K562 (cell line): ENCODE data around the gene COPS6. TPM values are rescaled to one million over a fixed set of nuclear protein-coding genes. Genes with fewer than 3 reads are reported as not detected.

ENCODE experiments used
- EP400 ChIP-seq: fragments of 450-650 bp; IDR thresholded peaks from 2 replicates; pipeline ENCODE4 v1.6.1; 2017; ENCODE audit warnings: antibody characterized with exemption, mild to moderate bottlenecking, moderate library complexity
- GABPB2 ChIP-seq: fragments of 250-450 bp; sonication (Bioruptor Pico); conservative IDR thresholded peaks from 2 replicates; pipeline ENCODE4 v1.5.1; 2021; ENCODE audit warnings: mild to moderate bottlenecking
- HMG20B ChIP-seq: fragments of 250-450 bp; sonication (Bioruptor Pico); IDR thresholded peaks from 2 replicates; pipeline ENCODE4 v1.5.0; 2021; ENCODE audit warnings: mild to moderate bottlenecking
- NR1H2 ChIP-seq: sonication (generic); formaldehyde crosslinking; IDR thresholded peaks from 2 replicates; pipeline ENCODE4 v1.4.0; 2020; ENCODE audit warnings: mild to moderate bottlenecking, missing genetic modification reagents
- SMAD3 ChIP-seq: fragments of 450-650 bp; formaldehyde crosslinking; conservative IDR thresholded peaks from 2 replicates; pipeline ENCODE4 v1.4.0; 2020; ENCODE audit warnings: mild to moderate bottlenecking
- SPI1 ChIP-seq: IDR thresholded peaks from 2 replicates; pipeline ENCODE4 v1.6.1; 2011; ENCODE audit warnings: low read depth, low read length, control low read depth, borderline replicate concordance
- SRSF7 ChIP-seq: fragments of 200-400 bp; formaldehyde crosslinking; optimal IDR thresholded peaks from 2 replicates; pipeline ENCODE3; 2017; ENCODE audit warnings: mild to moderate bottlenecking, low read depth, low read length
- ZNF324 ChIP-seq: fragments of 250-450 bp; sonication (Bioruptor Pico); IDR thresholded peaks from 2 replicates; pipeline ENCODE4 v1.4.0; 2020; ENCODE audit warnings: mild to moderate bottlenecking
- ZNF584 ChIP-seq: fragments of 200-800 bp; sonication (Bioruptor generic); IDR thresholded peaks from 2 replicates; pipeline ENCODE4 v1.6.1; 2016; ENCODE audit warnings: low read depth, mild to moderate bottlenecking, missing genetic modification characterization, missing compliant biosample characterization
- polyA plus RNA-seq, 8 experiments: library from polyadenylated mRNA; depleted of rRNA in 4 of 8; stranded (reverse) in 5 of 8; unstranded in 3 of 8; fragments of >200 nt; fragmentation: Nextera tagmentation in 2 of 8; fragmentation: Illumina TruSeq in 1 of 8; extraction: Ambion mirVana in 2 of 8; extraction: Trizol in 1 of 8; gene quantifications; 2 replicates each; pipeline versions ENCODE4 v1.2.1 to v1.2.3, GENCODE V29; 2011 to 2014; ENCODE audit warnings: inconsistent platforms in 1 of 8, missing spikeins in 1 of 8
- total RNA-seq, 7 experiments: library from RNA; depleted of rRNA in 6 of 7; stranded (reverse); fragments of >200 nt in 6 of 7; fragmentation: Illumina TruSeq in 2 of 7; extraction: Trizol in 2 of 7; gene quantifications; 2 replicates each; pipeline versions ENCODE4 v1.2.1 to v1.2.3, GENCODE V29; 2011 to 2021; ENCODE audit warnings: low replicate concordance in 1 of 7
- TF ChIP-seq, protein P1 (sequence below), 2 experiments: fragments of 150-350 bp in 1 of 2; IDR thresholded peaks; 2 replicates each; pipeline ENCODE4 v1.6.1; 2012 to 2016; ENCODE audit warnings: low read depth in 2 of 2, low read length in 2 of 2, mild to moderate bottlenecking in 1 of 2, moderate library complexity in 1 of 2
- TF ChIP-seq, protein P2 (sequence below): sonication (generic); formaldehyde crosslinking; IDR thresholded peaks from 2 replicates; pipeline ENCODE4 v1.8.1; 2023; ENCODE audit warnings: mild to moderate bottlenecking, missing genetic modification reagents
- TF ChIP-seq, protein P3 (sequence below): sonication (generic); formaldehyde crosslinking; IDR thresholded peaks from 2 replicates; pipeline ENCODE4 v1.8.1; 2022; ENCODE audit warnings: missing genetic modification reagents
- TF ChIP-seq, protein P4 (sequence below): sonication (generic); formaldehyde crosslinking; IDR thresholded peaks from 2 replicates; pipeline ENCODE4 v1.8.1; 2023; ENCODE audit warnings: mild to moderate bottlenecking, missing genetic modification reagents
- TF ChIP-seq, protein P5 (sequence below): fragments of 200-800 bp; sonication (Bioruptor generic); IDR thresholded peaks from 2 replicates; pipeline ENCODE4 v1.6.1; 2017; ENCODE audit warnings: missing genetic modification characterization, missing compliant biosample characterization
- TF ChIP-seq, protein P6 (sequence below): sonication (generic); formaldehyde crosslinking; IDR thresholded peaks from 2 replicates; pipeline ENCODE4 v1.8.1; 2023; ENCODE audit warnings: mild to moderate bottlenecking, missing genetic modification reagents

COPS6 gene
- total and polyA plus RNA-seq, 9 of the 15 experiments (the other 6 are each of a cell fraction or from before 2014, with no cell fraction given) = 63.0 to 331 (median 168) TPM

DNA sequence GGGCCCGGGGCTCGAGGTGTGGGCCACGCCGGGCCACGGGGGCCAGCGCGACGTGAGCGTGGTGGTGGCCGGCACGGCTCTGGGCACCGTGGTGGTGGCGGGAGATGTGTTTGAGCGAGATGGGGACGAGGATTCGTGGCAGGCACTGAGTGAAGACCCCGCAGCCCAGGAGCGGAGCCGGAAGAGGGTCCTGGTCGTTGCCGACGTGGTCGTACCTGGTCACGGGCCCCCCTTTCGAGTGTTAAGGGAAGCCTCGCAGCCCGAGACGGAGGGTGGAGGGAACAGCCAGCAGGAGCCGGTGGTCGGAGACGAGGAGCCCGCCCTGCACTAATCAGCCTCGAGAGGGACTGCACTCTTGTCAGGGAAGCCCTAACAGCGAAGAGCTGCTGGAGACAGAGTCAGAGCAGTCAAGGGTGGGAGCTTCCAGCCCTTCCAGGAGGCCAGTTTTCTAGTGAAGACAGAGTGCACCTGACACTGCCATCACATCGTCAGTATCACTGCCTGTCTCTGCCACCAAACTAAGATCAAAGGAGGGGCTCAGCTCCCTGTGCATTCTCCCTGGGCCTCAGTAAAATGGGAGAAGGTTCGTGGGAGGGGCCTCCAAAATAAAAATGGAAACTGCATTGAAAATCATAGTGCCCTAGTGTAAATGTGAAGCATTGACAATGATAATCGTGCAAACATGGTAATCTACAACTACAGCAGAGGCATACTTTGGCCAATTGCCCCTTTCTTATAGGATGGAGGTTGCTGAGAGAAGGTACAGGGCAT lies 39.3 kb downstream of the COPS6 start (continued):
- TF ChIP-seq, protein P1, sequence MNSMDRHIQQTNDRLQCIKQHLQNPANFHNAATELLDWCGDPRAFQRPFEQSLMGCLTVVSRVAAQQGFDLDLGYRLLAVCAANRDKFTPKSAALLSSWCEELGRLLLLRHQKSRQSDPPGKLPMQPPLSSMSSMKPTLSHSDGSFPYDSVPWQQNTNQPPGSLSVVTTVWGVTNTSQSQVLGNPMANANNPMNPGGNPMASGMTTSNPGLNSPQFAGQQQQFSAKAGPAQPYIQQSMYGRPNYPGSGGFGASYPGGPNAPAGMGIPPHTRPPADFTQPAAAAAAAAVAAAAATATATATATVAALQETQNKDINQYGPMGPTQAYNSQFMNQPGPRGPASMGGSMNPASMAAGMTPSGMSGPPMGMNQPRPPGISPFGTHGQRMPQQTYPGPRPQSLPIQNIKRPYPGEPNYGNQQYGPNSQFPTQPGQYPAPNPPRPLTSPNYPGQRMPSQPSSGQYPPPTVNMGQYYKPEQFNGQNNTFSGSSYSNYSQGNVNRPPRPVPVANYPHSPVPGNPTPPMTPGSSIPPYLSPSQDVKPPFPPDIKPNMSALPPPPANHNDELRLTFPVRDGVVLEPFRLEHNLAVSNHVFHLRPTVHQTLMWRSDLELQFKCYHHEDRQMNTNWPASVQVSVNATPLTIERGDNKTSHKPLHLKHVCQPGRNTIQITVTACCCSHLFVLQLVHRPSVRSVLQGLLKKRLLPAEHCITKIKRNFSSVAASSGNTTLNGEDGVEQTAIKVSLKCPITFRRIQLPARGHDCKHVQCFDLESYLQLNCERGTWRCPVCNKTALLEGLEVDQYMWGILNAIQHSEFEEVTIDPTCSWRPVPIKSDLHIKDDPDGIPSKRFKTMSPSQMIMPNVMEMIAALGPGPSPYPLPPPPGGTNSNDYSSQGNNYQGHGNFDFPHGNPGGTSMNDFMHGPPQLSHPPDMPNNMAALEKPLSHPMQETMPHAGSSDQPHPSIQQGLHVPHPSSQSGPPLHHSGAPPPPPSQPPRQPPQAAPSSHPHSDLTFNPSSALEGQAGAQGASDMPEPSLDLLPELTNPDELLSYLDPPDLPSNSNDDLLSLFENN (IDR thresholded peaks at IDR 0.05; ENCODE audit: low read depth in 2 of 2, low read length in 2 of 2) = no peak
- TF ChIP-seq, protein P2, sequence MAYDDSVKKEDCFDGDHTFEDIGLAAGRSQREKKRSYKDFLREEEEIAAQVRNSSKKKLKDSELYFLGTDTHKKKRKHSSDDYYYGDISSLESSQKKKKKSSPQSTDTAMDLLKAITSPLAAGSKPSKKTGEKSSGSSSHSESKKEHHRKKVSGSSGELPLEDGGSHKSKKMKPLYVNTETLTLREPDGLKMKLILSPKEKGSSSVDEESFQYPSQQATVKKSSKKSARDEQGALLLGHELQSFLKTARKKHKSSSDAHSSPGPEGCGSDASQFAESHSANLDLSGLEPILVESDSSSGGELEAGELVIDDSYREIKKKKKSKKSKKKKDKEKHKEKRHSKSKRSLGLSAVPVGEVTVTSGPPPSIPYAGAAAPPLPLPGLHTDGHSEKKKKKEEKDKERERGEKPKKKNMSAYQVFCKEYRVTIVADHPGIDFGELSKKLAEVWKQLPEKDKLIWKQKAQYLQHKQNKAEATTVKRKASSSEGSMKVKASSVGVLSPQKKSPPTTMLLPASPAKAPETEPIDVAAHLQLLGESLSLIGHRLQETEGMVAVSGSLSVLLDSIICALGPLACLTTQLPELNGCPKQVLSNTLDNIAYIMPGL (CRISPR knock-in tag) = 0 out of 2 replicates have a peak, but pooled peaks have one; percentile 0
- TF ChIP-seq ZNF324 = no peak
- TF ChIP-seq SMAD3 = no peak
- TF ChIP-seq, protein P3, sequence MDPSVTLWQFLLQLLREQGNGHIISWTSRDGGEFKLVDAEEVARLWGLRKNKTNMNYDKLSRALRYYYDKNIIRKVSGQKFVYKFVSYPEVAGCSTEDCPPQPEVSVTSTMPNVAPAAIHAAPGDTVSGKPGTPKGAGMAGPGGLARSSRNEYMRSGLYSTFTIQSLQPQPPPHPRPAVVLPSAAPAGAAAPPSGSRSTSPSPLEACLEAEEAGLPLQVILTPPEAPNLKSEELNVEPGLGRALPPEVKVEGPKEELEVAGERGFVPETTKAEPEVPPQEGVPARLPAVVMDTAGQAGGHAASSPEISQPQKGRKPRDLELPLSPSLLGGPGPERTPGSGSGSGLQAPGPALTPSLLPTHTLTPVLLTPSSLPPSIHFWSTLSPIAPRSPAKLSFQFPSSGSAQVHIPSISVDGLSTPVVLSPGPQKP (CRISPR knock-in tag) = no peak
- TF ChIP-seq, protein P4, sequence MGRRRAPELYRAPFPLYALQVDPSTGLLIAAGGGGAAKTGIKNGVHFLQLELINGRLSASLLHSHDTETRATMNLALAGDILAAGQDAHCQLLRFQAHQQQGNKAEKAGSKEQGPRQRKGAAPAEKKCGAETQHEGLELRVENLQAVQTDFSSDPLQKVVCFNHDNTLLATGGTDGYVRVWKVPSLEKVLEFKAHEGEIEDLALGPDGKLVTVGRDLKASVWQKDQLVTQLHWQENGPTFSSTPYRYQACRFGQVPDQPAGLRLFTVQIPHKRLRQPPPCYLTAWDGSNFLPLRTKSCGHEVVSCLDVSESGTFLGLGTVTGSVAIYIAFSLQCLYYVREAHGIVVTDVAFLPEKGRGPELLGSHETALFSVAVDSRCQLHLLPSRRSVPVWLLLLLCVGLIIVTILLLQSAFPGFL (CRISPR knock-in tag) = 0 out of 2 replicates have a peak, but pooled peaks have one; percentile 52
- TF ChIP-seq ZNF584 (CRISPR knock-in tag) = no peak
- TF ChIP-seq, protein P5, sequence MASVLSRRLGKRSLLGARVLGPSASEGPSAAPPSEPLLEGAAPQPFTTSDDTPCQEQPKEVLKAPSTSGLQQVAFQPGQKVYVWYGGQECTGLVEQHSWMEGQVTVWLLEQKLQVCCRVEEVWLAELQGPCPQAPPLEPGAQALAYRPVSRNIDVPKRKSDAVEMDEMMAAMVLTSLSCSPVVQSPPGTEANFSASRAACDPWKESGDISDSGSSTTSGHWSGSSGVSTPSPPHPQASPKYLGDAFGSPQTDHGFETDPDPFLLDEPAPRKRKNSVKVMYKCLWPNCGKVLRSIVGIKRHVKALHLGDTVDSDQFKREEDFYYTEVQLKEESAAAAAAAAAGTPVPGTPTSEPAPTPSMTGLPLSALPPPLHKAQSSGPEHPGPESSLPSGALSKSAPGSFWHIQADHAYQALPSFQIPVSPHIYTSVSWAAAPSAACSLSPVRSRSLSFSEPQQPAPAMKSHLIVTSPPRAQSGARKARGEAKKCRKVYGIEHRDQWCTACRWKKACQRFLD = peak; percentile 64; the same call in 1 of the 2 replicates
- TF ChIP-seq, protein P6, sequence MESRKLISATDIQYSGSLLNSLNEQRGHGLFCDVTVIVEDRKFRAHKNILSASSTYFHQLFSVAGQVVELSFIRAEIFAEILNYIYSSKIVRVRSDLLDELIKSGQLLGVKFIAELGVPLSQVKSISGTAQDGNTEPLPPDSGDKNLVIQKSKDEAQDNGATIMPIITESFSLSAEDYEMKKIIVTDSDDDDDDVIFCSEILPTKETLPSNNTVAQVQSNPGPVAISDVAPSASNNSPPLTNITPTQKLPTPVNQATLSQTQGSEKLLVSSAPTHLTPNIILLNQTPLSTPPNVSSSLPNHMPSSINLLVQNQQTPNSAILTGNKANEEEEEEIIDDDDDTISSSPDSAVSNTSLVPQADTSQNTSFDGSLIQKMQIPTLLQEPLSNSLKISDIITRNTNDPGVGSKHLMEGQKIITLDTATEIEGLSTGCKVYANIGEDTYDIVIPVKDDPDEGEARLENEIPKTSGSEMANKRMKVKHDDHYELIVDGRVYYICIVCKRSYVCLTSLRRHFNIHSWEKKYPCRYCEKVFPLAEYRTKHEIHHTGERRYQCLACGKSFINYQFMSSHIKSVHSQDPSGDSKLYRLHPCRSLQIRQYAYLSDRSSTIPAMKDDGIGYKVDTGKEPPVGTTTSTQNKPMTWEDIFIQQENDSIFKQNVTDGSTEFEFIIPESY (CRISPR knock-in tag) = peak; percentile 33; the same call in 1 of the 2 replicates
- TF ChIP-seq NR1H2 (CRISPR knock-in tag) = 0 out of 2 replicates have a peak, but pooled peaks have one; percentile 55
- TF ChIP-seq SPI1 = no peak
- no peak for TF ChIP-seq HMG20B (CRISPR knock-in tag)
- TF ChIP-seq SRSF7 = peak; percentile 19
- TF ChIP-seq GABPB2 (CRISPR knock-in tag) = no peak
- no peak for TF ChIP-seq EP400
